HepG2 (cell line): ENCODE measurements around the gene HLF.
A peak's percentile ranks its signal among the peaks of the same experiment; 100 is the strongest.

Experiments
- JUND ChIP-seq: sonication (generic); formaldehyde crosslinking; IDR thresholded peaks from 2 replicates; pipeline ENCODE4 v1.8.0; 2022; ENCODE audit warnings: mild to moderate bottlenecking, missing genetic modification reagents
- POLR2G ChIP-seq: fragments of 200-400 bp; formaldehyde crosslinking; IDR thresholded peaks from 2 replicates; pipeline ENCODE4 v1.6.1; 2018; ENCODE audit warnings: mild to moderate bottlenecking, low read depth, low read length, moderate library complexity
- SIN3A ChIP-seq: IDR thresholded peaks from 2 replicates; pipeline ENCODE4 v1.6.1; 2011; ENCODE audit warnings: low read depth, mild to moderate bottlenecking, control low read depth, low read length, borderline replicate concordance
- TAF1 ChIP-seq: sonication (generic); formaldehyde crosslinking; IDR thresholded peaks from 2 replicates; pipeline ENCODE4 v1.4.0; 2020; ENCODE audit warnings: missing genetic modification reagents

DNA sequence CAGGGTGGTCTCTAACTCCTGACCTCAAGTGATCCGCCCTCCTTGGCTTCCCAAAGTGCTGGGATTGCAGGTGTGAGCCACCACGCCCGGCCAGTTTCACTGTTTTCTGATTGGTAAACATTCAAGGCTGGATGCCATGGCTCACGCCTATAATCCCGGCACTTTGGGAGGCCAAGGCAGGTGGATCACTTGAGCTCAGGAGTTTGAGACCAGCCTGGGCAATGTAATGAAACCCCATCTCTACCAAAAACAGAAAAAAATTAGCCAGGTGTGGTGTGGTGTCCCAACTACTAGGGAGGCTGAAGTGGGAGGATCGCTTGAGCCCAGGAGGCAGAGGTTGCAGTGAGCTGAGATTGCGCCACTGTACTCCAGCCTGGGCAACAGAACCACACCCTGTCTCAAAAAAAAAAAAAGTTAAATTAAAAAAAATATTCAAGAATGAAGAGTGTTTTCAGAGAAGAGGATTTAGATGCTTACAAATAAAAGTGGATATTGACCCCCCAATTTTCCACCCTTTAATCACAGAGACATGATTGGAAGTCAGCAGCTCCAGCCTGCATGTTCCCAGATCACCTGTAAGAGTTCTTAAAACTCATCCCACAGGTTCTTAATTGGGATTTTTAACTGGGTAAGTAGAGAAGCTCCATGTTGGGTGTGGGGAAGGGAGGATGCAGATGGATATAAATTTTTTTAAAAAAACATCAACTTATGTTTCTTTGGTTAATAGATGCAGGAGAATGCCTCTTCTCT is 23.8 kb downstream of the HLF start:
- no peak for TF ChIP-seq SIN3A
- TF ChIP-seq TAF1 (CRISPR knock-in tag), result no peak
- TF ChIP-seq POLR2G, result peak; percentile 51; the same call in 1 of the 2 replicates
- no peak for TF ChIP-seq JUND (CRISPR knock-in tag)
